Fibroblast of mammary gland (primary cell): ENCODE measurements around the gene TECTA.

Experiments
- DNase-seq: peaks from one replicate; pipeline ENCODE4 v3.0.0-alpha.2; 2010; ENCODE audit warnings: low read depth
- H3K4me3 ChIP-seq: 2 replicates; pipeline ENCODE4 v1.5.1; 2011; ENCODE audit warnings: low read depth, mild to moderate bottlenecking, low read length, moderate library complexity; ENCODE audit not compliant: control insufficient read depth
- TF ChIP-seq, protein P1 (sequence below): conservative IDR thresholded peaks from 2 replicates; pipeline ENCODE4 v1.5.1; 2011; ENCODE audit warnings: low read depth, low read length, inconsistent platforms; ENCODE audit not compliant: control insufficient read depth, insufficient read depth

The TECTA gene

DNA sequence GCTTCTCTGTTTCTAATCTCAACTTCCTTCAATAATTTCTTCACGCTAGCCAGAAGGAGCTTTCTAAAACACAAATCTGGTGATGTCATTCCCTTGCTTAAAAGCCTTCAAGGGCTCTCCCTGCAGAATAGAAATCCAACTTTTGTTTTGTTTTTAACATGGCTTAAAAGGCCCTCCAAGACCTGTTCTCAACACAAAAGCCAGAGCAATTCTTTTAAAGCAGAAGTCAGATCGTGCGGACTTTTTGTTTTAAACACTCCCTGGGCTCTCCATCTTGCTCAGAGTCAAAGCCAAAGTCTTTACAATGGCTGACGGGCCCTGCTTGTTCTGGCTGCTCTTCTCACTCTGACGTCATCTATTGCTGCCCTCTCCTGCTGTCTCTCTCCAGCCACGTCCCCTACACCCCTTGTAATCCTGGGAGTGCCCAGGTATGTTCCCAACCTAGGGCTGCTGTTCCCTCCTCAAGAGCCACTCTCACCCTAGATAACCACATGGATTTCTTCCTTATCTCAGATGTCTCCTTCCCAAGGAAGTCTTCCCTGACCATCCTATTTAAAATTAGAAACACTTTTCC is 22.5 kb downstream of the TECTA start:
- no peak for DNase-seq
- no peak overlapping the region for H3K4me3 ChIP-seq
- TF ChIP-seq, protein P1, sequence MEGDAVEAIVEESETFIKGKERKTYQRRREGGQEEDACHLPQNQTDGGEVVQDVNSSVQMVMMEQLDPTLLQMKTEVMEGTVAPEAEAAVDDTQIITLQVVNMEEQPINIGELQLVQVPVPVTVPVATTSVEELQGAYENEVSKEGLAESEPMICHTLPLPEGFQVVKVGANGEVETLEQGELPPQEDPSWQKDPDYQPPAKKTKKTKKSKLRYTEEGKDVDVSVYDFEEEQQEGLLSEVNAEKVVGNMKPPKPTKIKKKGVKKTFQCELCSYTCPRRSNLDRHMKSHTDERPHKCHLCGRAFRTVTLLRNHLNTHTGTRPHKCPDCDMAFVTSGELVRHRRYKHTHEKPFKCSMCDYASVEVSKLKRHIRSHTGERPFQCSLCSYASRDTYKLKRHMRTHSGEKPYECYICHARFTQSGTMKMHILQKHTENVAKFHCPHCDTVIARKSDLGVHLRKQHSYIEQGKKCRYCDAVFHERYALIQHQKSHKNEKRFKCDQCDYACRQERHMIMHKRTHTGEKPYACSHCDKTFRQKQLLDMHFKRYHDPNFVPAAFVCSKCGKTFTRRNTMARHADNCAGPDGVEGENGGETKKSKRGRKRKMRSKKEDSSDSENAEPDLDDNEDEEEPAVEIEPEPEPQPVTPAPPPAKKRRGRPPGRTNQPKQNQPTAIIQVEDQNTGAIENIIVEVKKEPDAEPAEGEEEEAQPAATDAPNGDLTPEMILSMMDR: no peak

DNA sequence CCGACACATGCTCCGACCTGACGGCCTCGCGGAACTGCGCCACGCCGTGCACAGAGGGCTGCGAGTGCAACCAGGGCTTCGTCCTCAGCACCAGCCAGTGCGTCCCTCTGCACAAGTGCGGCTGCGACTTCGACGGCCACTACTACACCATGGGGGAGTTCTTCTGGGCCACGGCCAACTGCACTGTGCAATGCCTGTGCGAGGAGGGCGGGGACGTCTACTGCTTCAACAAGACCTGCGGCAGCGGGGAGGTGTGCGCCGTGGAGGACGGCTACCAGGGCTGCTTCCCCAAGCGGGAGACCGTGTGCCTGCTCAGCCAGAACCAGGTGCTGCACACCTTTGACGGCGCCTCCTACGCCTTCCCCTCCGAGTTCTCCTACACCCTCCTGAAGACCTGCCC is 26.8 kb downstream of the TECTA start:
- no peak overlapping the region for H3K4me3 ChIP-seq
- DNase-seq: no peak
- TF ChIP-seq, protein P1: no peak

DNA sequence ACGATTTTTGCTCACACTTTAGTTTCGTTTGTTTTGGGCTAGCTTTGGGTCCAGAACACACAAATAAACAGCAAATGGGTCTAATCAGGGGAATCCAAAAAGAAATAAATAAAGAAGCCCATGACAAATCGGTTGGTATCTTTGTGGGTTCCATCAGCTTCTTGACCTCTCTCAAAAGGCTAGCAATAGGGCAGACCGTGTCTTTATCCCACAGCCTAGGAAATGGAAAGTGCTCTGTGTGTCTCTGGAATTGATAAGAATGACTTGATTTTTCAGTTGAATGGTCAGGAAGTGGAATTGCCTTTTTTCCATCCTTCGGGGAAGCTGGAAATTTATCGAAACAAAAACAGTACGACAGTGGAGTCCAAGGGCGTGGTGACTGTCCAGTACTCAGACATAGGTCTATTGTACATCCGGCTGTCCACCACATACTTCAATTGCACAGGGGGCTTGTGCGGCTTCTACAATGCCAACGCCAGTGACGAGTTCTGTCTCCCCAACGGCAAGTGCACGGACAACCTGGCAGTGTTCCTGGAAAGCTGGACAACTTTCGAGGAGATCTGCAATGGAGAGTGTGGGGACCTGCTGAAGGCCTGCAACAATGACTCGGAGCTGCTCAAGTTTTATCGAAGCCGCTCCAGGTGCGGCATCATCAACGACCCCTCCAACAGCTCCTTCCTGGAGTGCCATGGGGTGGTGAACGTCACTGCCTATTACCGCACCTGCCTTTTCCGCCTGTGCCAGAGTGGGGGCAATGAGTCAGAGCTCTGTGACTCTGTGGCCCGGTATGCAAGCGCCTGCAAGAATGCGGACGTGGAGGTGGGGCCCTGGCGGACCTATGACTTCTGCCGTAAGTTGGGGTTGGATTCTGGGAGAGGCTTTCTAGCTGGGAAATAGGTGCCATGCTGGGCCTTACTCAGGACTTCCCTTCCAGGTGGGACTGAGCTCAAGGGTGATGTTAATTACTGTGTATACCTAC is 28.6 kb downstream of the TECTA start:
- TF ChIP-seq, protein P1: no peak
- DNase-seq: no peak
- no peak overlapping the region for H3K4me3 ChIP-seq

DNA sequence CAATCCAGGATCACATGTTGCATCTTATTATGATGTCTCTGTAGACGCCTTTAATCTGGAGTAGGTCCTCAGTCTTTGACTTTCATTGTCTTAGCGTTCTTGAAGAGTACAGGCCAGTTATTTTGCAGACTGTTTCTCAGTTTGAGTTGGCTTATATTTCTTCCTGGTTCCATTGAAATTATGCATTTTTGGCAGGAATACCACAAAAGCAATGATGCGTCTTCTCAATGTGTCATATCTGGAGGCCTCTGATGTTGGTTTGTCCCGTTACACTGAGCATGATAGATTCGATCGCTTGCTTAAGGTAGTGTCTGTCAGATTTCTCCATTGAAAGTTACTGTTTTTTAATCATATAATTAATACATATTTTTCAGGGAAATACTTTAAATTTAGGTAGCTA is 30.6 kb downstream of the TECTA start:
- no peak overlapping the region for H3K4me3 ChIP-seq
- DNase-seq: no peak
- TF ChIP-seq, protein P1: no peak

DNA sequence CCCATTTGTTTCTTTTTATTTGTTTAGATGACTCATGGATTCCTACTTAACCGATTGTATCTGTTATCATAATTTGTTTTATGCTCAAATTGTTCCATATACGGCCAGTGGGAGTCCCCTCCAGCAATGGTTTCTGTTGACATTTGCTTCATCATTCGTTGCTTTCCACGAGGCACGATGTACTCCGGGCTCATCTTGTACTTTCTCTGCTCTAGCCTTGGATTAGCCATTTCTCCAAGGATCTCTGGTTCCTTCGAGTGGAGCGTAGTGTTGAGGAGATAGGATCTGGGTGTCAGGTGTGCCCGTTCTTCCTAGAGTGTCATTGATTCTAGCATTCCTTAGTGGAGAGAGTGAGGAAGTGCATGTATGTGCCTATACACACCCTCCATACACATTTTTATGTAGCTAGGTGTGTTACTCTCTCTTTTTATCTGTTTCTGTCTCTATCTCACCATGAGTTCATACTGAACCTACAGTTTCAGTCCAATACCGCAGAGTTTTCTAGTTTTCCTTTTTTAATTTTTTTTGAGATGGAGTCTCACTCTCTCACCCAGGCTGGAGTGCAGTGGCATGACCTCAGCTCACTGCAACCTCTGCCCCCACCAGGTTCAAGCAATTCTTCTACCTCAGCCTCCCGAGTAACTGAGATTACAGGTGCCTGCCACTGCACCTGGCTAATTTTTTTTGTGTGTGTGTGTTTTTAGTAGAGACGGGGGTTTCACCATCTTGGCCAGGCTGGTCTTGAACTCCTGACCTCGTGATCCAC is 31.4 kb downstream of the TECTA start:
- TF ChIP-seq, protein P1: no peak
- H3K4me3 ChIP-seq: no peak overlapping the region
- DNase-seq: no peak

DNA sequence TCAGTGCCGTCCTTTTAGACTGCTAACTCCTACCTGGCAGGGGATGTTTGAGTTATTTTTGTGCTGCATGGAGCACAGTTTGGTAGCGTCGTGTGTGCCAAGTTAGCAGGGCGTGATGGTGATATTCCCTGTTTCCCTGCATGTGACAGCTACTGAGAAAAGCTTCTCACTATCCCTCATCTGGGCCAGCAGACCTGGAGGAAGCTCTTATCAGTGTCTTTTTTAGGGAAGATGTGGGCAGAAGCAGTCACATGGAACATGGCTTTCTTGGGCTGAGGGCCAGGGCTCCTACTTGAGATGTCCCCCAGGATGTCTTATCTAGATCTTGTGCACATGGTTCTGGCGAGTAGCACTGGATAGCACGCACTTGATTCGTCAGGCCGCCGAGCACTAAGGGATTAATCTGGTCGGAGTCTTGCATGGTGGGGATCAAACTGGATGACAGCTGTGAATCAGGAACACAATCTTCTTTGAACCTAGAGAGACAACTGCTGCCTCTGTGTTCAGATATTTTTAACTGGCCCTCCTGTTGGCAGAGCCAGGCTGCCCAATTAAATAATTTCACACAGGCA is 33.8 kb downstream of the TECTA start:
- H3K4me3 ChIP-seq: no peak overlapping the region
- DNase-seq: no peak
- TF ChIP-seq, protein P1: no peak
